Fibroblast of upper back skin (primary cell): ENCODE measurements around the gene OMG.
"Not testable (repeated sequence)": the region's sequence is repeated elsewhere in the genome, so short reads cannot be mapped to it uniquely, and the experiment has no call there.

ENCODE experiments used
- DNase-seq: peaks from one replicate; pipeline ENCODE4 v3.0.0-alpha.2; 2013

Gene OMG, protein sequence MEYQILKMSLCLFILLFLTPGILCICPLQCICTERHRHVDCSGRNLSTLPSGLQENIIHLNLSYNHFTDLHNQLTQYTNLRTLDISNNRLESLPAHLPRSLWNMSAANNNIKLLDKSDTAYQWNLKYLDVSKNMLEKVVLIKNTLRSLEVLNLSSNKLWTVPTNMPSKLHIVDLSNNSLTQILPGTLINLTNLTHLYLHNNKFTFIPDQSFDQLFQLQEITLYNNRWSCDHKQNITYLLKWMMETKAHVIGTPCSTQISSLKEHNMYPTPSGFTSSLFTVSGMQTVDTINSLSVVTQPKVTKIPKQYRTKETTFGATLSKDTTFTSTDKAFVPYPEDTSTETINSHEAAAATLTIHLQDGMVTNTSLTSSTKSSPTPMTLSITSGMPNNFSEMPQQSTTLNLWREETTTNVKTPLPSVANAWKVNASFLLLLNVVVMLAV

DNA sequence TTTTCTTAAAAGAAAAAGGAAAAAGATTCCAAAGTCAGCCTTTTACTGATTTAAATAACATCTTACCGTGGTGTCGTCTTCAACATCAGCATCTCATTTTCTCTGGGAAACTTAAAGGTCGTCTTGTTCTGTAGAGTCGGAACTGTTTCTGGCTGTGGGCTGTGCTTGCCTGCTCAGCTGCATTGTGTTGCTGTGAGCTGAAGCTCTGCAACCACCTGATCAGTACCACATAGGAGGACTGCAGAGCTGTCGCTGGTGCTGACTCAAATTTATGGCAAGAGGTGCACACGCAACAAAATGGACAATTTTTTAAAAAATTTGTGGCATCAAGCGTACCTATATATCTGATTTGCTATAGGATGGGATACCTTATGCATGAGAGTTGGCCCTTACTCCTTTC is at the start of gene OMG:
TSS of gene OMG (minus strand) at position 150 of the 400 bp plus-strand sequence. CDS start 908 bp downstream, outside the sequence.
- no peak for DNase-seq

DNA sequence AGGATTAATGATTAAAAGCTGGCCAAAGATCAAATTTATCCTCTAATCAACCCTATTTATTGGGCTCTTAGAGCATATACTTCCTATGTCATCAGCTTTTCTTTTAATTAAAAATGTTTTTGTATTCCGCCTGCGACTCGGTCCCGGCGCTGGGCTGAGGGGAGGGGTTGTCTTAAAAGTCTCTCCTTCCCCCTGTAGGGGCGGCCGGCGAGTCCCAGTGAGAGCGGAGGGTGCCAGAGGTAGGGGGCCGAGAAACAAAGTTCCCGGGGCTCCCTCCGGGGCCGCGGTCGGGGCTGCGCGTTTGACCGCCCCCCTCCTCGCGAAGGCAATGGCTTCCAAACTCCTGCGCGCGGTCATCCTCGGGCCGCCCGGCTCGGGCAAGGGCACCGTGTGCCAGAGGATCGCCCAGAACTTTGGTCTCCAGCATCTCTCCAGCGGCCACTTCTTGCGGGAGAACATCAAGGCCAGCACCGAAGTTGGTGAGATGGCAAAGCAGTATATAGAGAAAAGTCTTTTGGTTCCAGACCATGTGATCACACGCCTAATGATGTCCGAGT is 48.2 kb upstream of the OMG start:
- DNase-seq: not testable (repeated sequence)

DNA sequence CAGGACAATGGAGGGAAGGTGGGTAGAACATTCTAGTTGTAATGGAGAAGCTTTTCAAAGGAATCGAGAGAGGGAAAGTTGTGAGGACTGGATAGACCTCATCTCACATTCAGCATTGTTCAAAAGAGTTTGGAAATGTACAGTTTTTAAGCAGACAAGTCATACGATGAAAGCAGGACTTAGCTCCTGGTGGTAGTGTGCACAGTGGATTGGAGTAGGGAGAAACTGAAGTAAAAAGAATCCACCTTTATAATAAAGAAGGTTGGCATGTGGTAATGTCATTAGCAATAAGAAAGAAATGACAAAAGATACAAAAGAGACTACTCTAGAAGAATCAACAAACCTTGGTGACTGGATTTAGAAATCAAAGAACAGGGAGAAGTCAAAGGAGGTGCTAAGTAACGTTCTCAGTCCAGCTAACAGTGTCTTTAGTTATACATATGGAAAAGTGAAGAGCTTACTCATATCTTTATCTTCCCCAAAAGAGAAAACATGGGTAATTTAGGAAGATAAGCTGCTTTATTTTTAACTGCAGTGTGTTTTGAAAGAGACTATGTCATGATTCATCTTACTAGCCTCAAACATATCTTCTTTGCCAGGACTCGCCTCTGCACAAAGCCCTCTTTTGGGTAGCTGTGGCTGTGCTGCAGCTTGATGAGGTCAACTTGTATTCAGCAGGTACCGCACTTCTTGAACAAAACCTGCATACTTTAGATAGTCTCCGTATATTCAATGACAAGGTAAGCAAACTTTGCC is 43.0 kb upstream of the OMG start:
- peak; percentile 72 for DNase-seq

DNA sequence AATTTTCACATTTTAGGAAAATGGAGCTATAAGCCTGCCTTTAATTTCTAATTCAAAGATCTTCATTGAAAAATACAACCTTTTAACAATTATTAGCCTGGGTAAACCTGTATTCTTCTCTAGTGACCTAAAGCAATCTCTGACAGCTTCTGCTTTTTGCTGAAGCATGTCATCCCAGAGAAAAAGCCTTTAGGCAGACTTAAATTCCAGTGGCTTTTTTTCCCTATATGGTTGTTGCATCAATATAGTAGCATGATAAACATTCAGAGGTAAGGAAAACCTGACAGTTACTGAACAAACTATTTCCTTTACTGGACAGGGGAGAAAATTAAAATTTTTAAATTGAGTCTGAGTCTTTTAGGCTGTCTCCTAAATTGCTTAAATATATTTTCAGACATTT is 32.2 kb upstream of the OMG start:
- DNase-seq: peak; percentile 58

DNA sequence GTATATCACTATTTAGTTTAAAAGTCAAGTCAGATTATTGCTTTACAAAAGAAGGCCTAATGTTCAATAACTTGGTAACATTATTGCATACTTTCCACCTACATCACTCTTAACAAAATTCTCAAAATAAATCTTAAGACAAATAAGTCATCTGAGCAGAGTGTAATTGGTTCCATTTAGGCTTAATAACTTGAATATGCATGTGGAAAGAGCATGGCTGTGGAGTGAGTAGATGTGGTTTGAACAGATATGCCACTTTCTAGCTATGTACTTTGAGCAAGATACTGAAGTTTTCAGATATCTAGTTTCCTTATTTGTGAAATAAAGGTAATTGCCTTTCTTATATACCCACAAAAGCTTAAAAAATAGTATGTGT is 31.1 kb upstream of the OMG start:
- peak; percentile 76 for DNase-seq

DNA sequence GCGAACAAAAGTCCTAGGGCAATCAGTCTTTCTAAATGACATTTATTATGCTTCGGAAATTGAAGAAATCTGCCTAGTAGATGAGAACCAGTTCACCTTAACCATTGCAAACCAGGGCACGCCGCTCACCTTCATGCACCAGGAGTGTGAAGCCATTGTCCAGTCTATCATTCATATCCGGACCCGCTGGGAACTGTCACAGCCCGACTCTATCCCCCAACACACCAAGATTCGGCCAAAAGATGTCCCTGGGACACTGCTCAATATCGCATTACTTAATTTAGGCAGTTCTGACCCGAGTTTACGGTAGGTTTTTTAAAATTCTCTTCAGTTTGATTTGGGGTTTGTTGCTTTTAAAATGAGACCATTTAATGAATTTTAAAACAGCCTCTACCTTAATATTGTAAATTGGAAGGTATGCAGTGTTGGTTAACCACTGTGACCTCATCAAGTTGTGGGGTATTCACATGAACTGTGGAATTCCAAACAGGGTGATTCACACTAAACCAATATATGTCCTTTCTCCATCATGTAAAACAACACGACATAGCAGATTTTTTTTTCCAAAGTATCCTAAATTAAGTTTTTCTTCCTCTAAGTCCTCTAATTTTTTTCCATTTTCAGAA is 30.6 kb upstream of the OMG start:
- DNase-seq: peak; percentile 93

DNA sequence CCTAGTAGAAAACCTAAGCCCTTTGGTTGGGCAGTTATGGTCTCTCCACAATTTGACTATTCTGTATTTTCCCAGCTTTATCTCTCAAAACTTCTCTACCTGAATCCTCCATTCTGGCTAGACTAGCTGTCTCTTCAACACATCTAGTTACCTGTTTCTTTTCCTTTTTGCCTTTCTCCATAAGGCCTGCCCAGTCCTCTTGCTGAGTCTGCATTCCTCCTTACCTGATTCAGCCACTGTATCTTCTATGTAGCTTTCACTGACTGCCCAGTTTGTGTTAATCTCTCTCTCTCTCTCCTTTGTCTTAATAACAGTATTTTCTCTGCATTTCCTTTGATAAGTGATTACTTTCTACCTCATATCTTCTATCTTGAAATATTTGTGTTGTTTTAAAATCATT is 26.5 kb upstream of the OMG start:
- DNase-seq: no peak

DNA sequence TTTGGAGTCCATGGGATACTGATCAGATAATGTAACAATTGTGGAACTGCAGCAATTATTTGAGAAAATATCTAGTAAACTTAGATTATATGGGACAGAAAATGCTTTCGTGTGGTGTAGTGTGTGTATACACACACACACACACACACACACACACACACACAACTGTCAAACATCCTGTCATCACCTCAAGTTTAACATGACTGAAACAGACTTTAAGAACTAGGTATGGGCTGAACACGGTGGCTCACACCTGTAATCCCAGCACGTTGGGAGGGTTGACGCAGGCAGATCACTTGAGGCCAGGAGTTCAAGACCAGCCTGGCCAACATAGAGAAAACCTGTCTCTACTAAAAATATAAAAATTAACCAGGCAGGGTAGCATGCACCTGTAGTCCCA is 24.9 kb upstream of the OMG start:
- no peak for DNase-seq

DNA sequence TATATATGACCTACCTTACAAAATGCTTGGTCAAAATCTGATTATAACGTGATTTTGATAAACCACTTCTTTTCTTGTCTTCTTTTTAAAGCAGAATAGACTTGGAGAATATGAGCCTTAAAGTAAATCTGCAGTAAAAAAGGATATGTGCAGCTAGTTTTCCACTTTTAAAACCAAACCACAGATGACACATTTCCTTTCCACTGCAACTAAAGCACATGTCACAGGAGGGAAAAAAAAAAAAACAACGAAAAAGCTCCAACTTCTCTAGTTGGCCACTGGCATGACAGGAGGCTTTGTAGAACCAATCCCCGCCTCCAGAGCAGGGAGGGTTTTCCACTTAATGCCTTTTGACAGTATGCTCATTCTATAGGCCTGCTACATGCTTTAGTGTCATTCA is 24.4 kb upstream of the OMG start, which contains the start of gene EVI2A:
TSS of gene EVI2A (minus strand) at position 142 of the 400 bp plus-strand sequence. CDS start 2,609 bp downstream, outside the sequence.
- DNase-seq: peak; percentile 89

DNA sequence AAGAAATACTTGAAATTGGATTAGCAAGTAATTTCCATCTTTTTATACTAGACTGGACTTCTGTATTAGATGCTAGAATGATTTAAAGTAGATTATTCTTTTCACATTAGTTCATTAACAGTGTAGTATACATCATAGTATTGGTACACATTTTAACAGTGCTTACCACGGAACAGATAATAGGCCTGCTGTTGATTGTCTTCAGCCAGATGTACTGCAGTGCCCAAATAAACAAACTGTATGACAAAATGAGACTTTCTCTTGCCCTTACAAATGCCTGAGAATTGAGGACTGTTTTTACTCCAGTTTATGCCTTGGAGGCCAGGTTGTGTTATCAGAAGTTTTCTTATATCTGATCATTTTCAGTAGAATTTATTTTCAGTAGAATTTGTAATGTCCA is 23.8 kb upstream of the OMG start:
- DNase-seq: no peak

DNA sequence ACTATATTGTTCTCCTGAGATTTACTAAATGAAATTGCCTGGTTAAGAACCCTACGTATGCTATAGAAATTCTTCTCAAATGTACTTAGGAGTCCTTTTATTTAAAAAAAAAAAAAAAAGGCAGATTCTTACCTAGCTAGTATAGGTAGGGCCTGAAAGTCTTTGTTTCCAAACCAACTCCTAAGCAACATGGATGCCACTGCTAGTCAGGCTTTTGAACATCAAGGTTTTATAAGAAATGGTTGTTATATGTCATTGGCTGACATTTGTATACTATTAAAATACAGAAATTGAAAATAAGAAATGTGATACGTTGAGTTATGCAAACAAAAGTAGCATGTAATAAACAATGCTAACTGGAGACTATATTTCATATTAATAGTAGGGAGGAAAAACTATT is 23.2 kb upstream of the OMG start:
- no peak for DNase-seq

DNA sequence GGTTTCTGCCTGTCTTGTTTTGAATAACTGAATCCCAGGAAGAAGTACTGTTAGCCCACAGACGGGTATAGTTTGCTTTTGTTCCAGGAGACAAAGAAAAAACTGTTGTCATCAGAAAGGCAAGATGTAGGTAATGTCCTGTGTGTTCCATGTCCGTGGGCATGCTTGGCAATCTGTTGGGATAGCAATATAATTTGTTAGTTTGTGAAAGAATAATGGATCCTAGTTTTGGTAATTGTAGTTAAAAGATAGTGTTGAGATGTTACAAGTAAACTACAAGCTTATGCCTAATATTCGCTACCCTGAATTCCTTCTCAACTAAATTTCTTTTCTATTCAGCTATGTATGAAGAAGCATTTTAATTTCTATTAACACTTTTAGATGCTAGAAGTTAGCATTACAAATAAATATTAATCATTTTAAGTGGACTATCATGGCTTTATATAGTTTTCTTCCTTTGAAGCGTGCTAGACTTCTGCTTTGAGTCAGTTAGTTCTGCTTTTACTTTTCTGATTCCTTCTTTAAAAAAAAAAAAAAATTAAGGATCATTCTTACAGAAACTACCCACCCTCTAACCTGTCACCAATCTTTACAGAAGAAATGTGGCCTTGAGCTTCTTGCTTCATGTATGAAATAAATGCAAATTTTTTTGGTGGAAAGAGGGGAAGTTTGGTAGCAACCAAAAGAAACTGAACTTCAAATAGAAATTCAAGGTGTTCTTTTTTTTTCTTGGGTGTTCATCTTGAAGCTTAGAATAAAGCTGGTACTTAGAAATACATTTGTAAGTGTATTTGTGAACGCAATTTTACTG is 22.0 kb upstream of the OMG start:
- DNase-seq: no peak

DNA sequence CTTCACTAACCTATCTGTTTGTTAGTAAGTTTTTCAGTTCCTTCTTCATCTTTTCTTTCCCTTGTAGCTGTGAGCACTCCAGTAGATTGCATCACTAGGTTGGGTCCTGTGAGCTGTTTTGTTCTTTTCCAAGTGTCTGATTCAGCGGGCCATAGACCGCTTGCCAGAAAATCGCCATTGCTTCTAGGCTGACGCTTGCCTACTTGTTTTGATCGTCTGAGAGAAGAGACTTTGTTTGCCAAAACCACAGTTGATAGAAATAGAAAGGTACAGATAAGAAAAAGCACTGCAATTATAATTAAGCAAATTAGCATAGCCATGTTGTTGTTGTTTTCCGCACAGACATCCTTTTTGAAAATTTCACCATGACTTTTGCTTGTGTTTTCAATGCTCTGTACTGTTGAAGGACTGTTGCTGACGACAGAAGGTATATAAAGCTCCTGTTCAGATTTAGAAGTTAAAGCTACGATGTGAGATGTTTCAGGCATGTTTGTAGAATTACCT is 21.3 kb upstream of the OMG start:
- peak; percentile 63 for DNase-seq

DNA sequence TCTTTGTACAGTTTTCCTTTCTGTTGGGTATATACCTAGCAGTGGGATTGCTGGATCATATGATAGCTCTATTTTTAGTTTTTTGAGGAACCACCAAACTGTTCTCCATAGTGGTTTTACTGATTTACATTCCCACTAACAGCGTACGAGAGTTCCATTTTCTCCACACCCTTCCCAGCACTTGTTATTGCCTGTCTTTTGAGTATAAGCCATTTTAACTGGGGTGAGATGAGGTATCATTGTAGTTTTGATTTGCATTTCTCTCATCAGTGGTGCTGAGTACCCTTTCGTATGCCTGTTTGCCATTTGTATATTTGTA is 17.7 kb upstream of the OMG start:
- no peak for DNase-seq

DNA sequence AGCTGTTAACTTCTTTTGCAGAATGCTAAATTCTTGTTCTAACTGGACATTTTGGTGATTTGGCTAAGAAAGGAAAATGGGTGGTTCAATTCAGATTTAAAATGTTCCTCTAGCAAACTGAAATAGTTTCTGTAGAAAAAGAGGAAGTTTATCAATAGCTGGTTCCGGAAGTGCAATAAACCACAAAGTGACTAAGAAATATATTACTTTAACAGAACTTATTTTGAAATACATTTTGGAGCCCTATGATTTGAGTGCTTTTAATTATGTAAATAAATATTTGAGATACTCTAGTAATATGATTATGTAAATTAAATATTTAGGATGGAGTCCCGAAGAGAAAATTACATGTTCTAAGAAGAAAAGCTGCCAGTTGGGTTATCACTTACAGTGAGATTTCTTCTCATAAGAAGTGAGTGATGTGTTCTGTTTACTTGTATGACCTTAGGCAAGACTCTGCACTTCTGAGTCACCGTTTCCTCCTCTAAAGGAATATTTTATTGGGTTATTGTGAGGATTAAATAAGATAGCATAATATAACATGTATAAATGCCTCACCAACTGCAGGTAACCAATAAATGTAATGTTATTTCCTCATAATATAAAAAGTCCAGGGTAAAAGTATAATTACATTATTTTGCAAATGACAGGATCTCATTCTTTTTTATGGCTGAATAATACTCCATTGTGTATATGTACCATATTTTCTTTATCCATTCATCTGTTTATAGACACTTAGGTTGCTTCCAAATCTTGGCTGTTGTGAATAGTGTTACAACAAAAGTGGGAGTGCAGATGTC is 17.1 kb upstream of the OMG start, which contains the start of gene EVI2B:
TSS of gene EVI2B (minus strand) at position 73 of the 800 bp plus-strand sequence. CDS start 8,445 bp downstream, outside the sequence.
- DNase-seq: no peak

DNA sequence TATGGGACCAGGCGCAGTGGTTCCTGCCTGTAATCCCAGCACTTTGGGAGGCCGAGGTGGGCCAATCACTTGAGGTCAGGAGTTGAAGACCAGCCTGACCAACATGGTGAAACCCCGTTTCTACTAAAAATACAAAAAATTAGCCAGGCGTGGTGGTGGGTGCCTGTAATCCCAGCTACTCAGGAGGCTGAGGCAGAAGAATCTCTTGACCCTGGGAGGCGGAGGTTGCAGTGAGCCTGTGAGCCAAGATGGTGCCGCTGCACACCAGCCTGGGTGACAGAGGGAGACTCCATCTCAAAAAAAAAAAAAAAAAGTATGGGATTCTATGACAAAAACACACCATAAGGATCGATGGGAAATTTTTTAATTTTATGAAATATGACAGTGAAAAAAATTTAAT is 15.2 kb upstream of the OMG start:
- not testable (repeated sequence) for DNase-seq

DNA sequence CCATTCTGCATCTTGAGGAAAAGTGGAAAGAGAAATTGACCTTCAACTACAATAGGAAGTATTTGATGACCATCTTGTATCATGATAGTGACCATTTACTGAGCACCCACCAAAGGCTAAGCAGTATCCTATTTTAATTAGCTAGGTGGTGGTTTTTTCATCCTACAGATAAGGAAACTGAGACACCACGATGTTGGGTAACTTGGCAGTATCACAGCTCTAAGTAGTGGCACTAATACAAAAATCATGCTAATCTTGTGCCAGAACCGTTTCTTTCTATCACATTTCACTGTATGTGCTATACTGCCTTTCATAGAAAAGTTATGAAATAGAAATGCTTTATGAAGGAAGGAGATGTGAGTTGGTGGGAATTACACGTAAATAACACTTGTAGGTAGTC is 14.5 kb upstream of the OMG start:
- no peak for DNase-seq

DNA sequence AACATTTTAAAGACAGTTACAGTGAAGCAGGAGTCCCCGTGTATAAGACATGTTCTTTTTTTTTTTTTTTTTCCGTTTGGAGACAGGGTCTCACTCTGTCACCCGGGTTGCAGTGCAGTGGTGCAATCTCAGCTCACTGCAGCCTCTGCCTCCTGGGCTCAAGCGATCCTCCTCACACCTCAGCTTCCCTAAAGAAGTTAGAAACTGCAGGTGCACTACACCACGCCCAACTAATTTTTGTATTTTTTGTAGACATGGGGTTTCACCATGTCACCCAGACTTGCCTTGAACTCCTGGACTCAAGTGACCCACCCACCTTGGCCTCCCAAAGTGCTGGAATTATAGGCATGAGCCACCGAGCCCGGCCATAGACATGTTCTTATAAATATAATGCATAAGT is 13.8 kb upstream of the OMG start:
- DNase-seq: no peak

DNA sequence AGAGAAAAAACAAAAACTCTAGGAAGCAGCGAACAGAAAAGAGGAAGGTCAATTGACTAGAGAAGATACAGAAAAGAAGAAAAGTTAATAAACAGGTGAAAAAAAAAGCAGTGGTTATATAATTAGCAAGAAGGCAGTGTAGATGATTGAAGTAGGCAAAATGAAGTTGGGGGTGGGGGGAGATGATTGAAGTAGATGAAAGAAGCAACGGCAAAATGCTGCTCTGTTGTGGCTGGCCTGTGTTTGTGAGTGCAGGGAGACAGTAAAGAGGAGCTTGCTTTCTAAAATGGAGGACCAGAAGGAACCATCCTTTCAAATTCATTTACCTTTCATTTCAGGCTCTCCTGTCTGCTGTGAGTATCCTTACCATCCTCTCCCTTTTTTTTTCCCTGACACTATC is 13.2 kb upstream of the OMG start:
- DNase-seq: no peak

DNA sequence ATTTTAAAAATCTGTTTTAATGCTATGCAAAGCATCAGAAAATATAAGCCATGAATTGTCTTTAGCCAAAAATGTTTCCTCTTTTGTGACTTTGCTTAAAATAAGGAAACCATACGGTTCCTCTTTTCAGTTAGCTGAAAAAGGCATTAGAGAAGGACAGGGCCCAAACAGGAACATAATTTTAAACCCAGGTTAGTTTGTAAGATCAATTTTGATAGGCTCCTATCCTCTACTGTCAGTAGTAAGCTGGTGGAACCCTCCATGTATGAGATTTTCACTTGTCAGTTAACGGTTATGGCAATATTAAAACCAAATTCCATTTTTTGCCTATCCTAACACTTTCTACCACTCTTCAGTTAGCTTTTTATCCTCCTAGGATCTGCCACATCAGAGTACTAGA is 12.5 kb upstream of the OMG start:
- no peak for DNase-seq
